Astrocyte of the cerebellum (primary cell): ENCODE measurements around the gene NFRKB.

Experiments
- DNase-seq: peaks from one replicate; pipeline ENCODE4 v3.0.0-alpha.2; 2011; ENCODE audit warnings: low read depth
- H3K4me3 ChIP-seq: 2 replicates; pipeline ENCODE4 v1.5.1; 2011; ENCODE audit warnings: mild to moderate bottlenecking, low read depth, low read length, moderate library complexity
- CTCF ChIP-seq: IDR thresholded peaks from 2 replicates; pipeline ENCODE4 v1.5.1; 2012; ENCODE audit warnings: low read length, low read depth, moderate library complexity, mild to moderate bottlenecking; ENCODE audit errors: missing control alignments
- in situ Hi-C: cut with HindIII; loops from 2 replicates; pipeline ENCODE4 v1.10.0; 2017; ENCODE audit warnings: low sequenced_read_pairs

Gene NFRKB

GRCh38 chr11:129910360-129910759 lies 15.0 kb upstream of the NFRKB start:
- H3K4me3 ChIP-seq: no peak overlapping the region
- in situ Hi-C loops: no loop called here
- no peak for DNase-seq
- no peak for TF ChIP-seq CTCF

GRCh38 chr11:129905402-129905801 lies 10.0 kb upstream of the NFRKB start:
- in situ Hi-C loops: no loop called here
- H3K4me3 ChIP-seq: no peak overlapping the region
- DNase-seq: no peak
- TF ChIP-seq CTCF: no peak

- in situ Hi-C loops: no loop called here
- no peak for TF ChIP-seq CTCF
These were observed 684 bp upstream of the NFRKB start for GRCh38 chr11:129896062-129896461.

GRCh38 chr11:129894278-129895125 lies 876 bp downstream of the NFRKB start:
- no peak for TF ChIP-seq CTCF
- DNase-seq: no peak
- in situ Hi-C loops: no loop called here
- peak overlapping the region; percentile 79 for H3K4me3 ChIP-seq

More at GRCh38 chr11:129896062-129896461, 684 bp upstream of the NFRKB start:
- DNase-seq: no peak
- H3K4me3 ChIP-seq: peak overlapping the region; percentile 79

- H3K4me3 ChIP-seq: no peak overlapping the region
- DNase-seq: no peak
- in situ Hi-C loops: no loop called here
- TF ChIP-seq CTCF: no peak
These were observed 6.9 kb downstream of the NFRKB start for GRCh38 chr11:129888451-129888850.

- in situ Hi-C loops: no loop called here
- TF ChIP-seq CTCF: no peak
- no peak overlapping the region for H3K4me3 ChIP-seq
- DNase-seq: no peak
These were observed 10.0 kb downstream of the NFRKB start for GRCh38 chr11:129885381-129885780.
